AG08396 (cell line): ENCODE data around the gene TXLNB.
"Not testable (repeated sequence)": the region's sequence is repeated elsewhere in the genome, so short reads cannot be mapped to it uniquely, and the experiment has no call there.

Experiments used
- DNase-seq: peaks from one replicate; pipeline ENCODE4 v3.0.0; 2012; ENCODE audit warnings: low spot score, mixed read lengths

The TXLNB gene

DNA sequence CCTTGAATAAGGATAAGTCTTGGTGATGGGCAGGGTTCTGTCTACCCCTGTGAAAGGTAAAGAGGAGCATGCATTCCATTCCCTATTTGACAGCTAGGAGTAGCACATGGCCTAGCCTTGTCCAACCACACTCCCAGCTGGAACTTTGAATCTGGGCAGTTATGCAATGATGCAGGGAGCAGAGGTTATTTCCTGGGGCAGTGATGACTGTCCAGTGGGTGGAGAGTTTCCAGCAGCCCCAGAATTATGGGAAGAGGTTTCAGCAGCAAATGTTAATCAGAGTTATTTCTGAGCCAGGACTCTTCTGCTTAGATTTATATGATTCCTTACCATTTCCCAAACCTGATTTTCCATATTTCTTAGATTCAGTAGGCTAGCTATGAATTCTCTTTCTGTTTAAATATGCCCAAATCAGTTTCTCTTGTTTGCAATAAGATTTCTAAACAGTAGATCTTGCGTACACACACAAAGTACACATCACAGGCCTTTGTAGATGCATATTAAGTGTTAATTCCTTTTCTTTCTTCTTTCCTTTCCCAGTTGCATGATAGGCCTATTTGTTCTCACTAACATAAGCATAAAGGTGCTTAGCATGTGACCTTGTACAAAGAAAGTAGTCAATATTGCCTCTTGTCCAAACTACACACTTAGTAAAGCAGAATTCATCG, 17.3 kb upstream of the TXLNB start:
- peak; percentile 54 for DNase-seq

DNA sequence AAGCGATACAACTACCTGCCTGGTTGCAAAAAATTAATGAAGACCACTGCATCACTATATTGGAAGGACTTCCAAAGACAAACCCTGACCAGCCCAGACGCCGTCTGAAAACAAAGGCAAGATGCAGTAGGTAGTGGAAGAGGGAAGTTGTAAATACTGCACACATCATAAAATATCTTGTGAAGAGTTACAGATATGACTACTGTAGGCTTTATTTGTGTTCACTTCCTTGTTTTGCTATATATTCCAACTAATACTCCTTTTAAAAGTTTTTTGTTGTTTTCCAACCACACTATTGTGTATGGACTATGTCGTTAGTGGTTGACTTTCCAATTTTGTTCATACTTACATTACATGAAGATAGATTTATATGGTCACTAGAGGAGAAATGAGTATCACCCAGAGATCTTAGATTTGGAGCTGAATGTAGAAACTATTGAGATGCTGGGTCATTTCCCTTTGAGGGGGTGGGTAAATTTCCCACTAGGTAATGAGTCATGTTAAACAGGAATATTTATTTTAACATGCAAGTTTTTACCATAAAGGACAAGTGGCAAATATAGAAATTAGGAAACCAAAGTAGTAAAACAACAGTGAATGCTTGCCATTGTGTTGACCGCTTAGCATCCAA, 16.6 kb upstream of the TXLNB start:
- DNase-seq: no peak

DNA sequence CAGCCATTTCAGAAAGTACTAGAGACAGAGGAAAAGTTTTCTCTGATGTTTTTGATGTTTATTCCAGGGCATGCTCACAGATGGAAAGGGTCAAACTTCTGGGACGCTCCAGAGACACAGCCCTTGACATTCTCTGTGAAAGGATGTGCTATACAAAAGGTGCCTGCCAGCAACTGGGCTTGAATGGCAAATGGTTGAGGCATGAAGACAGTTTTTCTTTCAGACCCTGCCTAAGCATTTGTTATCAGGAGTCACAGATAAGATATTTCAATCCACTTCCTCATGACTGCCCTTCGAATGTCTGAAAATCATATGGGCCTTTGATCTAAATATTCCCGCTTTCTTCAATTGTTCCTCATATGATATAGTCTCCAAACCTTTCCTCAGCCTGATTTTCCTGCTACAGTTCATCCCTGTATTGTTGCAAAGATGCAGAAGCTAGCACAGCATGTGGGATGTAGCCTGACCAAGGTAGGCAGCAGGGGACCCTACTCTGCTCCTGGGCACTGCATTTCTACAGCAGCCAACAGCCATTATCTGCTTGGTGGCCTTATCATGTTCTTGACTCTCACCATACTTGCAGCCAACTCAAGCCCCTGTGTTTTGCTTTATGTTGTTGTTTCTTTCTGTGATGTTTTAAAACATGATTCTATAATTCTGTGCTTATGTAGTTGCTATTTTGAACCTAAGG, 14.6 kb upstream of the TXLNB start:
- no peak for DNase-seq

DNA sequence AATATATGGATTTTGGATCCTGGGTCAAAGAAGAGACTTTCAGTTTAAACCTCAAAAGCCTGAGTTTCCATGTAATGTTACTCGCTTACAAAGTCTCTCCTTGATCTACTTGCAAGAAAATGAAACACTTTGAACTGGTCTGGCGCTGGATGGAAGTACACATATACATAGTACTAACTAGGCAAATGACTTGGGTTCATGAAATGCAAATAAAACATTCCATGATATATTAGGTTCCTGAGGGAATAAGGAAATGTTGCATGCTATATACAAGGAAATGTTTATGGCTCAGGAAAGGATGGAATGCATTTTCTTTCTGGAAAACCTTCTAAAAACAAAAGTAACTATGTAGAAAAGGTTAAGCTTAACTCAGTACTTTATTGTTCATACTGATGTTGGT, 11.4 kb upstream of the TXLNB start:
- no peak for DNase-seq

DNA sequence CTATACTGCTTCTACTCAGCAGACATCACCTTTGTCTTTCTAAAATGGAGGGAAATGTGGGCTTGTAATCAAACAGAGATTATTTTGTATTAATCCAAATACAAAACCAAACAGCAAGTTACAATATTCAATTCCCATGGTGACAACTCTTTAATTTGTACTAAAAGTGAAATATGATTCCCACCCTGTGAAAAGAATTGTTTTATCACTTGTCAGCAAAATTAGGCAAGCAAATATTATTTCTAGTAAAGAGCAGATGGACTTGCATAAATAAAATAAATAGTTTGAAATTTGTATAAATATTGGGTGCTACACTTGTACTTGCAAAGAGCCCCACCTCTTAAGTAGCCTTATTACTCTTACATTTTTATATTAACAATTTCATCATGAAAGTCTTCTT, 6.1 kb upstream of the TXLNB start:
- DNase-seq: no peak

DNA sequence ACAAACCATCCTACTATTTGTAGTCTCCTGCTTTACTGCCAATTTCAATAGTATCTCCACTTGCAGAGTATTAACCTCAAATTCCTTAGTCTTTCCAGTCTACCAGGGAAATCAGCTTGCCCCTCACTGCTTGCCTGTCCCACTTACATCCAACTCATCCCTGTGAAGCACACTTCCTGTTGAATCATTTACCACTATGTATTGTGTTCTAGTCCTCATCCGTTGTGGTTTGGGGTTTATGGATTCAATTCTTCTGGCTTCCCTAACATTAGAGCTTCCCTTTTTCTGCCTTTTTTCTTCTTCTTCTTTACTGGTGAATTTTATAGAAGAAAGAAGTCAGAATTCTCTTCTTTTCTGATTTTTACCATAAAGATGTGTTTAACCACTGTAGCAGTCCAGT, 5.1 kb upstream of the TXLNB start:
- no peak for DNase-seq

DNA sequence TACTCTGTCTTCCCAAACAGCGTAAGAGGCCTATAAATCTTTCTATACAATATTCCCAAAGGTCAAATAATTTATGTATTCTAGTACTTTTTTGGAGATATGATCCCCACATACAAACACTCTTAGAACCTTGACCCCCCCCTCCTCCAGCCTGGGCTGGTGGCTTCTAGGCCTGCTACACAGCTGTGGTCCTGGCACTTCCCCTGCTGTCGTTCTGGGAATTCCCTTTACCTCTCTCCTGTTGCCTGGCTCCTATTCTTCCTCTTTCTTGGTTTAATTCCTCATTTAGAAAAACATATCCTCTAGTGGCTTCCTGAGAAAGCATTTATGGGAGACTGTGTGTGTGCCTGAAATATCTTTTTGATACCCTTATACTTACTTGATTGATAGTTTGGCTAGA, 4.1 kb upstream of the TXLNB start:
- DNase-seq: no peak

DNA sequence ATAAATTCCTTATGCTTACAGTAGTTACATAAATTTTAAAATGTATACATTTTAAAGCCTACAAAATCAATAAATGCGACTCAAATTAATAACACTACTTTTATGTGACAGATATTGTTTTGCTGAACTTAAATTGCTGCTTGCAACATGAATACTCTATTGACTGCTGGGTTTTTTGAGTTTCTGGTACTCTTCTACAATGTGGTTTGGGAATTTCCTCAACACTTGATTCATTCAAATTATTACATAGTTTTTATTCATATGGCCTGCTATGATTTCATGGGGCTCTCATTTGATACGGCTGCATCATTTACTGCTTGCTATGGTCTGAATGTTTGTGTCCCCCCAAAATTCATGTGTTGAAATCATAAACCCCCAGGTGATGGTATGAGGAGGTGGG, 2.3 kb upstream of the TXLNB start:
- no peak for DNase-seq

DNA sequence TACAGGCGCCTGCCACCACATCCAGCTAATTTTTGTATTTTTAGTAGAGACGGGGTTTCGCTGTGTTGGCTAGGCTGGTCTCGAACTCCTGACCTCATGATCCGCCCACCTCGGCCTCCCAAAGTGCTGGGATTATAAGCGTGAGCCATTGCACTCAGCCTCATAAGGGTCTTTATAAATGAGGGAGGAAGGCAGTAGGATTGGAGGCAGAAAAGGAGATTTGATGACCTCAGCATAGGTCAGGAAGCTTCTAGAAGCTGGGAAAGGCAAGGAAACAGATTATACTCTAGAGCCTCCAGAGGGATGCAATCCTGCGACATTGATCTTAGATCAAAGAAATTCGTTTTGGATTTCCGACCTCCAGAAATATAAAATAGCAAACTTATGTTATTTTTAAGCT, 1.4 kb upstream of the TXLNB start:
- not testable (repeated sequence) for DNase-seq

DNA sequence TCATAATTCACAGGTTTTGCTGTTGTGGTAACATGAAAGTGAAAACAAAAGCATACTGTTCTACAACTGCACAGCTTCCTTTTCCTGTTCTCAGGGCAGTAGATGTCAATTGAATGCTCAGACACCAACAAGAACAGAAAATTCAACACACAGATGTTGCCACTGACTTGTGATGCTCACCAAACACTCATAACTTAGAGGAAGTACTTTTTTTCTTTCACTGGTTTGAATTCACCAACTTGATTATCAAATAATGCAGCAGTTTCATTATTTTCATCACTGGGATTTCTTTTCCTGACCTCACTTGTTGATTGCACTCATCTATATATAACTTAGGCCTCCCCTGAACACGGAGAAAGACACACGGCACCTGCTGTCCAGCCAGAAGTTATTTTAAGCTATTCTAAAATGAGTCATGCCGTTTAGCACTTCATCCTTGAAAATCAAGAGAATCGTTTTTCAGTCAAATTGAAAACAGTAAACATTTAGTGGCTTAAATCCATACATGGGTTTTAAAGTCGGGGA, 949 bp downstream of the TXLNB start:
- DNase-seq: peak; percentile 44

DNA sequence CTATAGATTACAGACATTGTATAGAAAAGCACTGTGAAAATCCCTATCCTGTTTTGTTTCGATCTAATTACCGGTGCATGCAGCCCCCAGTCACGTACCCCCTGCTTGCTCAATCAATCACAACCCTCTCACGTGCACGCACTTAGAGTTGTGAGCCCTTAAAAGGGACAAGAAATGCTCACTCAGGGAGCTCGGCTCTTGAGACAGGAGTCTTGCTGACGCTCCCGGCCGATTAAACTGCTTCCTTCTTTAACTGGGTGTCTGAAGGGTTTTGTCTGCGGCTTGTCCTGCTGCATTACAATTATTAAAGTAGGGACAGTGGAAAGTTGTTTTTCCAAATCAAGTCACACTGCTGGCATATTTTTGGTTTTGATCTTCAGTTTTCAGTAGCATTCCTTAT, 2.6 kb downstream of the TXLNB start:
- DNase-seq: no peak

DNA sequence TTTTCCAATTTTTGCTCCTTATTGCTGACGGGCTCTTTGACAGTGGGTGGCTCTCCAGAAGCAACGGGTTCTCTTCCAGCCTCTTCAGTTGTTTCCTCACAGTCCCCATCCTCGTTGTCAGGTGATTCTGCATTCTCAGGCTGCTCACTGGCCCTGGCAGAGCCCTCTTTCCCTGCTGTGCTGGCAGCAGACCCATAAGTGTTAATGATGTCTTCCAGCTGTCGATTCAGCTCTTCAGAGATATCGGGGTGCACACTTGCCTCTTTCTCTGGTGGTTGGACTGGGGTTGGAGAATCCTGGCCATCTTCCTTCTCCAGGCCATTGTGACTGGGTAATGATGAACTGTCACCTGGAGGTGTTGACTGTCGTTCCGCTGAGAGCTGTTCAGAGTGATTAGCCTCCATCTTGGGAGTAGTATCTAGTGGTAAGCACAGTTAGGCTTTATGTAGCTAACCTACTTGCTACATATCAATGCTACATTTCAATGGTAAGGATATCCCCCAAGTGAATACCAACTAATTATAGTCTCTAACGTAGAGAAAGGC, 3.2 kb downstream of the TXLNB start:
- DNase-seq: no peak

DNA sequence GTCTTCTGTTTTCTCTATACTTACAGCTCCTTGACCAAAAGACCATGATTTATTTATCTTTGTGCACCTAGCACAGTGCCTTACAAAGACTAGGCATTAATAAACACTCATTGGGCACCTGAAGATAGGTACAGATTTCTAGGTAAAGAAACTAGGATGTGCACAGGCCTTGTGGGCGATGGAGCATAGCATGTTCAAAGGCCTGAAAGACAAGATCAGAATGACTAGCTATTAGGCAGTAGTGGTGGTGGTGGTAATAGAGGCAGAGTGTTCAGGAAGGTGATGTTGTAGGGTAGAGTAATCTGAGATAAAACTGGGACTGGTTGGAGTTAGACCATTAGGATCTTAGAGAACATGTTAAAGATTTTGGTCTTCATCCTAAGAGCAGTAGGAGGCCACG, 3.9 kb downstream of the TXLNB start:
- no peak for DNase-seq

DNA sequence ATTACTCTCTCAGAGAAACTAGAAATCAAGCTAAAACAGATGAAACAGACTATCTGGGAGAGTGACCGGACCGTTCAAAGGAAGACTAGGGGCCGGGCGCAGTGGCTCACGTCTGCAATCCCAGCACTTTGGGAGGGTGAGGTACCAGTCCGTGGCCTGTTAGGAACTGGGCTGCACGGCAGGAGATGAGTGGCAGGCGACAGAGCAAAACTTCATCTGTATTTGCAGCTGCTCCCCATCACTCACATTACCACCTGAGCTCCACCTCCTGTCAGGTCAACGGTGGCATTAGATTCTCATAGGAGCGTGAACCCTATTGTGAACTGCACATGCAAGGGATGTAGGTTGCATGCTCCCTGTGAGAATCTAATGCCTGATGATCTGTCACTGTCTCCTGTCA, 5.4 kb downstream of the TXLNB start:
- not testable (repeated sequence) for DNase-seq

DNA sequence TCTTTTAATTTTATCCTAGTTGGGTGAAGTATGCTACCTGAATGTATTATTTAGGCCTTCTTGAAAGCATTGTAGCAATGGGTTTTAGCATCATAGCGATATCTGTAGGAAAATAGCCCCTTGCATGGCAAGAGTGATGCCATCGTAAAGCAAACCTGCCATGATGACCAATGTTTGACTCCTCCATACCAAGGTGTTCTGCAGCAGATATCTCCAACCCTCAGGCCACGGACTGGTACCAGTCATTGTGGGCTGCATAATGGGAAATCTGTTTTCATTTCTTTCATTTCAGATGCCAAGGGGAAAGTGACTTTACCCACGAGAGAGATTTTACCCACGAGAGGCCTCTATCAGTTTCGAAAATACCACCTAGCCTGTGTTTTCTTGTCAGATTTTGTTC, 6.2 kb downstream of the TXLNB start:
- no peak for DNase-seq

DNA sequence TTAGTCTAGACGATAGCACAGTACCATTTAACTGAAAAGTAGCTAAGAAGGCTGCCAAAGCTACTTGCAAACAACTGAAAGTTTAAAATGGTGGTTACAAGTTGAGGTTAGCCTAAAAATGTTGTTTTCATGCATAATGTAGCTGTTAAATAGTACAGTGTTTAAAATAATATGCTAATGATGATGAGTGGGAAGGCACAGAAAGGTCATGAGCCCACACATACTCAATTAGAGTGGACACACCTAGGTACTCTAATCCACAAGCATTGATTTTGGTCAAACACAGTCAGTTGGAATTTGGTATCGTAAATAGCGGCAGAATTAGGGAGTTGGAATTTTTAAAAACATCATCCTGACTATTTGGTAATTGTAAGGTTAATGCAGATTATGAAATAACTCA, 7.0 kb downstream of the TXLNB start:
- no peak for DNase-seq

DNA sequence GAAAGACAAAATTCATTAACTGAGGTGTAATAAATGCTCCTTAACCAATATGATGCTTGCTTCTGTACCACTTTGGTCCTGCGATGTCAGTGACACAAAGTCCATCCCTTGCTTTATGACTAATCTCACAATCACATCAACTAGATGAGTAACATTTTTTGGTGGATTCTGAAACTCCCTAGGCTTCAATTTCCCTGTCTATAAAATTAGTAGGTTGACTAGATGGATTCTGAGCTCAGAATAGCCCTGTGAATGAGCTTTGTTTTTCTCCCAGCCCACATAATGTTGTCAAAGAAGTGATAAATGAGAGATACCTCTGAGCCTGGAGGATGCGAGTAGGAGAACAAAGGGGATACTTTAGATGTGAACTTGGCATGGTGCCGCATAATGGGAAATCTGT, 9.1 kb downstream of the TXLNB start:
- no peak for DNase-seq

DNA sequence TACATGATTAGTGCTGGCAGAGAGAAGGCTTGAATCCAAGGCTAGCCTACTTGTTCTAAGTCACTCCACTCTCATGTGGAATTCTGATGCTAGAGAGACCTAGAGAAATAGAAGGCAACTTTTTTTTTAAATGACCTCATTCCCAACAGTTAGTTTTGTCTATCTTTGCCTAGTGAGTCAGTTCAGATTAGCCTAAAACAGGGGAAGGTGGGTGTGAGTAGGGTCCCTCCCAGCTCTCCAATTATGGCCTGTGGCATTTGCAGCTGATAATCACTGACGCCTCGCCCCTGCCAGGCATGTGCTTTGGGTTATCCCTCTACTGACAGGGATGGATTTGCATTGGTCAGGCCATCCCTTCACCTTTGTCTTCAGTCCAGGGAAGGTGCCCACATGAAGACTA, 13.6 kb downstream of the TXLNB start:
- no peak for DNase-seq

DNA sequence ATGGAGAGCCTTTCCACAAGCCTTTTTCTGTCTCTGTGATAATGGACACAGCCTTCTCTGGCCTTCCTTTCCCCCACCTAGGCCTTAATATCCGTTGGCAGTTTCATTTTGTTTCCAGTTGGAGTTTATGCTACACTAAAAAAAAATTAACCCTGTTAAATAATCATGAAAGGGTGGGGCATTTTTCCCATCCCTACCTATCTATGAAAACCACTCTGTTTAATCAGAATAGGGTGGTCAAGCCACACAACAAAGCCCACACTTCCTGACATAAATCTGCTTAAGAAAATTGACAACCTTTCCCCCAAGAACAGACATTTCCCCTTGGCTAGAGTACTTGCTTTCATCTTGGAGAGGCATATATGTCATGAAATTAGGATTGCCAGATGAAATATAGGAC, 14.2 kb downstream of the TXLNB start:
- no peak for DNase-seq

DNA sequence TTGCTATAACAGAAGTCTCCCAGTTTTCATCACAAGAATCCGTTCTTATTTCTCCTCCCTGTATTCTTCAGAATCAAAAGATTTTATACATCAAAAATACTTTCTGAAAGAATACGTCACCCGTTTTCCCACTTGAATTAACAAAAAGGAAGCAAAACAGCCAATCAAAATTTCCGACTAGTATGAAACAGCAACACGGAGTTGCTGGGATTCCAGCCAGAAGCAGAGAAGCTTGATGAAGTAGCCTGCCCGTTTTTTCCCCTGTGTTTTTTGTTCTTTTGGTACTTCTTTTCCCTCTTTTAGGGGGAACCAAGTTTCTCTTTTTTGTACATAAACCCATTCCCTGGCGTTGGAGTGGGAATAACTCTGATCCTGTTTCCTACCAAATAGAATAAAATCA, 14.6 kb downstream of the TXLNB start:
- peak; percentile 17 for DNase-seq

DNA sequence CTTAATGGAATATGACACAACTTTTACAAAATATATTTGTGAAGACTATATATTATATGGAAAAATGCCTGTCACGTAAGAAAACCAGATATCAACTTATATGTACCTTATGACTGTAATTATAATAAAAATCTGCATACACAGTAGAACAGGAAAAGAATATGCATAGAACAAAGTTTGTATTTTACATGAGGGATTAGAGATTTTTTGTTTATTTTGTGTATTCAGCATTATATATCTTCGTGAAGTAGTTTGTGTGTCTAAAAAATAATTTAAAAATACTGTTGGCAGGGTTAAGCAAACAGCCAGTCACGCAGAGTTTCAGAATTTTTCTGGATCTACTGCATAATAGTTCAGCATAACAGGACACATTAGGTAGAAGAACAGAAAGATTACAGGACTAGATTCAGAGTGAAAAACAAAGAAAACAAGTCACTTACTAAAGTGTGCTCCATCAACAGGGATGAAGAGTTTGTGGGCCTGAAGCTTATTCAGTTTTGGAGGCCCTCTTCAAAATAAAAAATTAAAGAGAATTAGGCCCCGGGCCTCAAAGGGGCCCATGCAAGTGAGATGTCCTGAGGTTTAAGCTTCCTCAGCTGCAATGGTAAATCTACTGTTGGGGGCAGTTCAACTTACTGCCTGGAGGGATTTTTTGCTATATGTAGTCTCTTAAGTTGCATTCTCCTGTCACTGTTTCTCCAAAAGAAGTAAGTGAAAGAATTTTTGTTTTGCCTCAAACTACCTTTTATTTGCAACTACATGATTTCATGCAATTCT, 16.3 kb downstream of the TXLNB start:
- DNase-seq: no peak

DNA sequence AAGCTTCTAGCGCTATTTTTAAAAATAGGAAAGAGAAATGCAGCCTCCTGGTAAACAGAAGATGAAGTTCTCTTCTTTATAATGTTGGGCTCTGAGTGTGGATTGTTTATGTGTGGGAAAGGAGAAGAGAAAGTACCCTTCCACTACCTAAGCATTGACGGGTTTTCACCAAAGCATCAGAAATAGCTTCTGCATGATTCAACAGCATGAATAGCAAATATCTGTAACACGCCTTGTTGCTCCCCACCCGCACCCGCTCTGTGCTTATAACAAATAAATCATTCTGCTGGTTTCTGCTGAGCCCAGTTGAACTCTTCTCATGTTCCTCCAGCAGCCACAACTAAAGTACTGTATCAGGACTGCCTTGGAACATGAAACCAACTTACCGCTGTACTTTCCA, 20.7 kb downstream of the TXLNB start:
- no peak for DNase-seq
